GM19238 (cell line): ENCODE measurements around the gene ATP1A4.
A peak's percentile ranks its signal among the peaks of the same experiment; 100 is the strongest.

Source experiments
- DNase-seq: peaks from one replicate; pipeline ENCODE4 v3.0.0; 2011; ENCODE audit warnings: low spot score; ENCODE audit not compliant: insufficient read length

The ATP1A4 gene

DNA sequence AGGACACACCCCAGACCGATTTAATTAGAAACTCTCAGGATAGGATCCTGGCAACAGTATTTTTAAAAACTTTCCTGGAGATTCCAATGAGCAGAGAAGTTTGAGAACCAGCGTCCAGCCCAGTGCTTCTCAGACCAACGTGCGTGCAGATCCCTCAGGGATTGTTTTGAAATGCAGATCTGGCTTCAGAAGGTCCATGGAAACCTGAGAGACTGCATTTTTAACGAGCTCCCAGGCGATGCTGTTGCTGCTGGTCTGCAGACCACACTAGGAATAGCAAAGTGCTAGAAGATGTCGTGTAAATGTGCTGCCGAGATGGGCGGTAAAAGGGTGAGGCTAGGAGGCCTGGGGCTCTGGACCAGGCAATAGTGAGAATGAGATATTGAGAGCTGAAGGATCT lies 20.6 kb downstream of the ATP1A4 start:
- DNase-seq: no peak

DNA sequence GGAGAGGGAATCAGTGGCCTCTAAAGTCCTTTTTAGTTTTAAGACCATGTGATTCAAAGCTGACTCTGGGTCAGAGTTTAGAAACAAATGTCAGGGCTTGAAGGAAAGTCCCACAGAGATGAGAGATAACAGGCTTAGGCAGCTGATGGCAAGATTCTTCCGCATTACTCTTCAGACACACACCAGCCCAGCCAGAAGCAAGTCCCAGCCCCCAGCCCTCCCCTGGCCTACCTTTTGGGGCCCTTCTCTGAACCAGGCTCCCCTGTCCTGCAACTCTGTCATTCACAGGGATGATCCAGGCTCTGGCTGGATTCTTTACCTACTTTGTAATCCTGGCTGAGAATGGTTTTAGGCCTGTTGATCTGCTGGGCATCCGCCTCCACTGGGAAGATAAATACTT lies 25.8 kb downstream of the ATP1A4 start:
- no peak for DNase-seq

DNA sequence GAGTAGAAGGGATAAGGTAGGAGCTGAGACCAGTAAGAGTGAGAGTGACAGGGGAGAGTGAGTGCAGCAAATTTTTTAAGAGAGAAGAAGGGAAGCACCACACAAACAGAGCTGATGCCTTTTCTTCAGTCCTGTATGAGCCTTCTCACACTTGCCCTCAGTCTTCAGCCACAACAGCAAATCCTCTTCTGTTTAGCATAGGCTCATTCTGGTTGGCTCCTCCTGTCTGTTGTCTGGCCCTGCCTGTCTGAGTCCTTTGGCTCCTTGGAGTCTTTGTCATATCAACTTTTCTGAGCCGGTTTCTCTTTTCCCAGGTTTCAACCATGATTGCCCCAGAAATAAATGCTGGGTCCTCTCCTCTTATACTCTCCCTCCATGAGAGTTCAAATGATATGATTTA lies 26.3 kb downstream of the ATP1A4 start:
- no peak for DNase-seq

DNA sequence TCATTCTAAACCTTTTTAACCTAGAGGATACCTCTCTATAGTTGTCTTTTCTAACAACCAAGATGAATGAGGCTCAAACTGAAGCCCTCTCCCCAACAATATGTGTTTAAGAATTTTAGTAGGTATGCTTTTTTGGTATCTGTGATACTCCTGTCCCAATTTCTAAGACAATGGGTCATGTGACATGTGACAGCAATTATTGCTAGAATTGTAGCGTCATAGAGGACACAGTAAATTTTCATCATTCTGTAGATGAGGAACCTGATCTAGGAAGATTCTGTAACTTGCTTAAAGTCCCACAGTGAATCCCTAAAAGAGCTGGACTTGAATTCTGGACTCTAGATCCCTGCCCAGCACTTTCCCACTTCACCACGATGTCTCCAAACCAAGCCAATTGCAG lies 27.3 kb downstream of the ATP1A4 start:
- no peak for DNase-seq

DNA sequence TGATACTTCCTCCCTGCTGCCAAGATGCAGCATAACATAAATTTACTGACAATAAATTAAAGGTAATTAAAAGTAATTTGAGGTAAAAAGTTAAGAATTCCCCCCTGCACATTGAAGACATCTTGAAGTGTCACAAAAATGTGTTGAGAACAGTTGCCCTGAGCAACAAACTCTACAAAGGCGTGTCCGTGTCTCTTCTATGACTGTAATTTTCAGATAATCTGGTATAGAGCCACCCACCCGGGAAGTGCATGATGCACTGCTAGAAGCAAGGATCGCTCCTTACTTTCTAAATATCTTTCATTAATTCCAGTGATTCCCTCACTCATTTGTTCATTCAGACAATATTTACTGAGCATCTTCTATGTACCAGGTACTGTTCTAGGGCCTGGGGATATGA lies 27.9 kb downstream of the ATP1A4 start:
- no peak for DNase-seq

DNA sequence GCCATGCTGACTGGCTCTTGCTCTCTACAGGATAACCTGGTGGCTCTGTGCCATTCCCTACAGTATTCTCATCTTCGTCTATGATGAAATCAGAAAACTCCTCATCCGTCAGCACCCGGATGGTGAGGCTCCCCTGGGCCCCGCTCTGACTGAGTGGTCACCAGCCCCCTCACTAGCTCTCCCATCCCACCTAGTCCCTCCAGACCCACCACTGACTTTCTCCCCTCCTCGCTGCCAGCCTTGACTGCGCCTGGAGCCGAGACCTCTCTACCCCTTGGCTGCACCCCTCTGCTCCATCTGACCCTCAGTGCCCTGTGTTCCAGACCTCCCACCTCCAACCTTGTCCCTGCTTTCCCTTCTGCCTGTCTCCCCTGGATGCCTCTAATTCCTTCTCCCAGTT lies 34.8 kb downstream of the ATP1A4 start:
- DNase-seq: no peak

DNA sequence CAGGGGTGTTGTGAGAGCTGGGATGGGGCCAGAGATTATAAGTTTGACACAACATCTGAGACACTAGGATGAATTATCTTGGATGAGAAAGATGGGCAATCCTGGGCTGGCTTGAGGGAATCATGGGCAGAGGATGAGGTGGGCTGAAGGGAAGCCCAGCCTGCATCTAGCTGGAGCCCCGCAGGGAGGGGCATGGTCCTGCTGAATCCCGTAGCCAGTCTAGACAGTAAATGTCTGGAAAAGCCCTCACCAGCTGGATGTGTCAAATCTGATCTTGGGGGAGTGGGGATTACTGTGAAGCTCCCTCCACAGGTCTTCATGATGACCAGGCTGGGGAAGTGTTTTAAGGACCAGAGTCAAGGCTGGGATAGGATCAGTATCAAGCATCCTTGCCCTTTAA lies 35.3 kb downstream of the ATP1A4 start:
- no peak for DNase-seq

DNA sequence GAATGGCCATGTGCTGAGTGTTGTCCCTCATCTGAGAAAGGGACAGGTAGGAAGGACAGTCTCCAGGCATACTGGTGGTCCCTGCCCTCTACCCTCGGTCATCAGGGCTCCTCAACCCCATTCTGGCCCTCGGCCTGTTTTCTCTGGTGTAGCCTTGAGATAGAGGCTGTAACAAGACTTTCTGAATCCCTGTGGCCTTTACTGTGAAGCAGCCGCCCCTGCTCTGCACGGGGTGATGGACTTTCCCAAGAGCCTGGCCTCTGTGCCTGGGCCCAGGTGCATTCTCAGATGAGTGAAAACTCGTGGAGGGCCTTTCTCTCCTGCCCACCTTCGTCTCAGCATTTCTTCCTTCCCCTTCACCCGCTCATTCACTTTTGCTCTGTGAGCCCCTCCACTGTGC lies 36.0 kb downstream of the ATP1A4 start:
- DNase-seq: no peak

DNA sequence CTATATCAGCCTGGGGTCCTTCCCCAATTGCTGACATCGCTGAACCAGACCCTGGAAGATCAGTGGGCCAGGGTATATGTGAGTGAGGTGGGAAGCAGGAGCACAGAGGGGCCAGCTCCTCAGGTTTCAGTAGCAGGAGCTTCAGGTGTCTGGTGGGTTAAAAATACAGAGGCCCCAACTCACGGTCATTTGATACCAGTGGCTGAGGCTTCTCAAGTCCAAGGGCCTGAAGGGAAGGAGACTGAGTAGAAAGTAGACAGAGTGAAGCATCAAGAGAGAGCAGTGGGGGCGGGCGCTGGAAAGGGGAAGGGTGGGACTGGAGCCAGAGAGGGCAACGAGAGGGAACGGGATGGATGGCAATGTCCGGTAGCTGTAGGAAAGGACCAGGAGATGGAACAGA lies 36.9 kb downstream of the ATP1A4 start:
- no peak for DNase-seq

DNA sequence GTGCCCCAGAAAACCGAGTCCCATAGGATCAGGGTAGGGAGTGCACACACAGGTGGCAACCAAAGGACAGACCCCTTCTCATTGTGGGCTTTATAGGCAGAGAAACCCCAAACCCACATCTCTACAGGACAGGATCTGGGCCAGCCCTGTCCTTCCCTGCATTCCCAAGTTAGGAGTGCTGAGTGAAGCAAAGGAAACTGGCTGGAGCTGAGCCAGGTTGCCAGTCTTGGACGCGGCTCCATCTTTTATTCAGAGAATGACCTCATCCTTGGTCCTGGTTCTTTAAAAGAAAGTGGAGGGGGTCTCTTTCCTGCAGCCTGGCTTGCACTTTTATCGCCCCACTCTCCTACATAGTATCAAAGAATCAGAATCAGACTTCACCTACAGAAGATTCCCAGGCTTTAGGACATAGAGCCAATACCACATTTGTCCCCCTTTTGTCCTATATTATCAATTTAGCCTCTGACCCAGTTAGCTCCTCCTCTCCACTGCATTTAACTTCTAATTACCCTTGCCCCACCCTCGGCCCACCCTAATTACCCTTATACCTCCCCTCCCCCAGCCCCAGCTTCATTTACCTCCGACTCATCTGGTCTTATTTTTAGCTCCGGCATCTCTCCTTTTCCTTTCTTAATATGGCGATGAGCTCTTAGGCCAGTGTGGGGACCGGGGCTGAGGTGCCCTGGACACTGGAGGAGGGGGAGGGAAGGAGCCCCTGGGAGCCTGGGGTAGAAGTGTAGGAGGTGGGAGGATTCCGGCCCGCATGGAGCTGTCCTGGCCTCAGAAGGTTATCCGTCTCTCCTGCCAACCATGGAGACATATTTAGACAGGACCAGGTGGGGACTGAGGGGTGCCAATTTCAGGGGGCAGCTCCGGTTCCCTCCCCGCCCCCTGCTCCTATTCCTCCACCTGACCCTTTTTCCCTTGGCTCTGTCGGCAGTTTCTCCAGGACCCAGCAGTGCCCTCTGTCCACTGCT lies 38.5 kb downstream of the ATP1A4 start, which contains the start of gene CASQ1:
Gene CASQ1 (plus strand): TSS at position 927 of the 977 bp plus-strand sequence. CDS start 177 bp downstream, outside the sequence.
- DNase-seq: no peak

DNA sequence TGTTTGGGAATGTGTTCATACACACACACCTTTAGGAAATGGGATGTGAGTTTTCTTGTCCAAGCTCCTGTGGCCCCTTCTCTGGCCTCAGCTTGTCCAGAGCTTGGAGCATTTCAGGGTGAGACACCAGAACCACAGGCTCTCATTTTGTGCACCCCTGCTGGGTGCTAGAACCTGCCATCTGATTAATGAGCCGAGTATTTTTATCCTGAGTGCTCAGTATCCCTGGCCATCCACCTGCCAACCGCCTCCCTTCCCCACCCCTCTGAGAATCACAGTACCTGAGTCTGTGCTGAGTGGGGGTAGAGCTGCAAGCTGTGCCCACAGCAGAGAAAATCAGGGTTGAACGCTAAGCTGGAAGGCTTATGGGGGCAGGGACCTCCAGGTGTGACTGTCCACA lies 40.4 kb downstream of the ATP1A4 start:
- no peak for DNase-seq

DNA sequence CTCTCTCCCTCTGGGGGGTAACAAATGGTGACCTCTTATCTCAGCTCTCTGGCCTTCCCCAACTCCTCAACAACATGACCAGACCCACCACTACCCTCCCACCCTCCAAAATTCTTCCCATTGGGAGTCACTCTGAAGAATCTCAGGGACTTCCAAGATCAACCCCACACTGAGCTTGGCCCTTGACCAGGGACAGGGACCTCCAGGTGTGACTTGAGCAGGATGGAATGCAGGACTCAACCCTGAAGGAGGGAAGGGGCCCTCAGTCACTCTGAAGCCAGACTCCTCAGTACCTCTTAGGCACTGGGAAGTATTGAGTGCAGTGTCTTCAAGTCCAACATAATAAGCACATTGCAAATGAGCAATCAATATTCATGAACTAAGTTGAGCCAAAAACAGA lies 40.8 kb downstream of the ATP1A4 start:
- no peak for DNase-seq

DNA sequence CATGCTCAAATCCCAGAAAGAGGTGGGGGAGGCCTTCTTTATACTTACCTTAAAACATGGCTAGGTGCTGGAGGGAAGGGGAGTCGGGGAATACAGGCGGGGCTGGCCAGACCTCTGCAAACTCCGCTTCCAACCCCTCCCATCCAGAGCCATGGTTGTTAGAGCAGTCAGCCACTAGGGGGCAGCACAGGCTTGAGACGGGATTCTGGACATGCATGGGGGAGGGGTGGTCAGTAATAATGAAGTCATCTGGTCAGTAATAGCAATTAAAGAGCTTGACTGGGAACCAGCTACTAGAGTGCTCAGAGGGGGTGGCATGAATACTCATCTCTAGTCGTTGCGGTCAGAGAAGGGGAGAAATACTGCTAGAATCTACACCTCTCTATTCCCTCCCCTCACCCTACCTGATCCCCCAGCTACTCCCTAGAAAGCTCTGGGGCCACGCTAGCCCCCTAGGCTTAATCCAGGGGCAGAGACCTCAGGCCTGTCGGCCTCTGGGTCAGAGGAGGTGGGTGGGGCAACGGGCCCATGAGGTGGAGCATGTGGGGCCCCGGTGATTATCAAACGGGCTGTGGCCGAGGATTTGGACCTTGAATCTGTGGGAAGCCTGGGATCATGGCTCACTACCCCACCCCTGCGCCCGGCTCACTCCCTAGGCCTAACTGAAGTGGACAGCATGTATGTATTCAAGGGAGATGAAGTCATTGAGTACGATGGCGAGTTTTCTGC lies 41.9 kb downstream of the ATP1A4 start:
- peak; percentile 63 for DNase-seq

DNA sequence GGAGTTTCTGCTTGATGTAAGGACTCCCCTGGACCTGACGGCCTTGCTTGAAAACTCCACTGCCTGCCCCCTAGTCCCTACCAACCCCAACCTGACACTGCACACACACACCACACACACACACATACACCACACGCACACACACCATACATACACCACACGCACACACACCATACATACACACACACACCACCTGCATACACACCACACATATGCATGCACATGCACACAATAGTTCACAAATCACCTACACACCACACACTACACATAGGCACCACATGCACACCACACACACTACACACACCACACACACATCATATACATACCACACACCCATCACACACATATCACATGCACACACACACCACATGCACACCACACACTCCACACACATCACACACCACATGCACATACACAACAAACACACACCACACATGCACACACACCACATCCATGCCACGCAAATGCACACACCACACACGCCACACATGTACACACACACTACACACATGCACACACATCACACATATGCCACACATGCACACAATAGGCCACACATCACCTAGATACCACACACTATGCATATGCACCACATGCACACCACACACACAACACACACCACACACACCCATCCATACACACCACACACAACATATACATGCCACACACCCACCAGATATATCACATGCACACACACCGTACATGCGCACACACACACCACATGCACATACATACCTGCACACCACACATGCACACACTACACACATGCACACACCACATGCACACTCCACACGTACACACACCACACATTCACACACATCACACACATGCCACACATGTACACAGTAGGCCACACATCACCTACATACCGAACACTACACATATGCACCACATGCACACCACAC lies 42.7 kb downstream of the ATP1A4 start:
- no peak for DNase-seq

DNA sequence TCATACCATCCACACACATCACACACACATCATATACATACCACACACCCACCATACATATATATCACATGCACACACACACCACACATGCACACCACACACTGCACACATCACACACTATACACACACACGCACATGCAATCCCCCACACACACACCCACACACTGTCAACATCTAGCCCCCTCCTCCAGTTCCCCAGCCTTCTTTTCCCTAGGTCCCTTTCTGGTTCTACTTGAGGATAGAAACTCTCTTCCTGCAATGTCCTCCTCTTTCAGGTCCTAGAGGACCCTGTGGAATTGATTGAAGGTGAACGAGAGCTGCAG lies 43.3 kb downstream of the ATP1A4 start:
- no peak for DNase-seq

DNA sequence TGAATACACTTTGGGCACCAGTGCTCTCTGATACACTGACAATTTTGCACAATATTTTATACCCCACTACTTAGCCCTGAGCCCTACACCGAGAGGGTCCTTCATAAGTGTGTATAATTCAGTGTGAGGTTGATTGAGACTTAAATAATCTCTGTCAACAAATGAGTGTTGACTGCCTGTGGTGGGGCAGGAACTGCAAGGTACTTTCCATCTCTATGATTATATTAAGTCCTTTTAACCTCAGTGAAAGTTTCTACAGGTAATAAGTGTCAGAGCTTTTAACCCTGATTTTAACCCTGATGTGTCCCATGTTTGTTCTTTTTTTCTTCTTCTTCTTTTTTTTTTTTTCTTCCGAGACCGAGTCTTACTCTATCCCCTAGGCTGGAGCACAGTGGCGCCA lies 44.7 kb downstream of the ATP1A4 start:
- no peak for DNase-seq

DNA sequence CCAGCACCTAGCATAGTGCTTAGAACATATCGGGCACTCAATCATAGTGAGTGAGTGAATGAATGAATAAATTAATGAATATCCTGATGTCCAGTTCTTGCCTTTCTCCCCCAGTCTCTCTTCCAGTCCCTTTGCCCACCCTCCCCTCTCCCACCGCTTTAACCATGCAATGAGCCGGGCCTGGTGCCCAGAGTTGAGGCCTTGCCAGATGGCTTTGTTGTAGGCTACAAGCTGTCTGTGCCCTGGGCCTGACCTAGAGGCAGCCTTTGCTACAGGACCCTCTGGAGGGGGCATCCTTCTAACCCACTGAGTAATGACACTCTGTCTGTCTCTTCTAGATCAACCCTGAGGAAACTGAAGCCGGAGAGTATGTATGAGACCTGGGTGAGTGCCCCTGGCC lies 45.8 kb downstream of the ATP1A4 start:
- no peak for DNase-seq

DNA sequence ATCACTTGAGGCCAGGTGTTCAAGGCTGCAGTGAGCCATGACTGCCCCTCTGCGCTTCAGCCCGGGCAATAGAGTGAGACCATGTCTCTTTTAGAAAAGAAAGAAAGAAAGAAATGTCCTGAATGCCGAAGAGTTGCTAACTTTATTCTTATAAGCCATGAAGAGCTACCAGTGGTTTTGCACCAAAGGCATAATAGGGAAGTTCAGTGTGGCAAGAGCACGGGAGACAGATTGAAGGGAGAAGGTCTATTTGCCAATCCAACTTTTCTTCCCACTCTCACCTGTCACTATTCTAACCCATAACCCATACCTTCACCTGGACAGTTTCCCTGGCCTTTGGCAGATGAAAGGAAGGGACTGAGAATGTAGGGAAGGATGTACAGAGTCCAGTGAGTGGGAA lies 49.4 kb downstream of the ATP1A4 start:
- DNase-seq: no peak

DNA sequence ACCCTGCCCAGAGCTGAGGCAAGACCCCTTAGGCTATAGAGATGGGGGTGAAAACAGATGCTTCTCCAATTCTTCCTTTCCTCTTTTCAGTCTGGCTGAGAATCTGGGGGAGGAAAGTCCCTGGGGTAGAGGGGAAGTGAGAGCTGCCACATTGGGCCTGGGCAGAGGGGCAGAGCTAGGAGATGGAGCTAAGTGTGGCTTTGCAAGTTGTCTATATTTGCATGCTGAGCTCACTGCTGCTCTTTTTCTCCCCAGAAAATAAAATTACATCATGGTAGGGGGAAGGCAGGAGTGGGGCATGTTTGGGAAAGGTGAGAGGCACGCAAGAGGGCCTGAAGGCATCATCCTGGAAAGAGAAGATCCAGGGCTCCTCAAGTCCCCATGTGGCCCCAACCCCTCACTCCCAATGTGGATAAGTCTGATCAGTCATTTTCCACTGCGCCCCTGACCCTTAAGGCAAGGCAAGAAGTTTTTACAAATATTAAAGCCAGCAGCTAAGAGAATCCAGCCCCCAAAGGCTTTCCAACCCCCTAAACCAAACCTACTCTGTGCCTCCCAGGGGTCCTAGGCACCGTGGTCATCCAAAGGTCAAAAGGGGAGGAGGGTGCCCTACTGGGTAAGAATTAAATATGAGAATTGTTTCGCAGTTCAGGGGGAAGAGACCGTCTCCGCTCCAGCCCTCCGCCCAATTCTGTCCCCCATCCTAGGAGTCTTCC lies 53.3 kb downstream of the ATP1A4 start:
- peak; percentile 65 for DNase-seq

DNA sequence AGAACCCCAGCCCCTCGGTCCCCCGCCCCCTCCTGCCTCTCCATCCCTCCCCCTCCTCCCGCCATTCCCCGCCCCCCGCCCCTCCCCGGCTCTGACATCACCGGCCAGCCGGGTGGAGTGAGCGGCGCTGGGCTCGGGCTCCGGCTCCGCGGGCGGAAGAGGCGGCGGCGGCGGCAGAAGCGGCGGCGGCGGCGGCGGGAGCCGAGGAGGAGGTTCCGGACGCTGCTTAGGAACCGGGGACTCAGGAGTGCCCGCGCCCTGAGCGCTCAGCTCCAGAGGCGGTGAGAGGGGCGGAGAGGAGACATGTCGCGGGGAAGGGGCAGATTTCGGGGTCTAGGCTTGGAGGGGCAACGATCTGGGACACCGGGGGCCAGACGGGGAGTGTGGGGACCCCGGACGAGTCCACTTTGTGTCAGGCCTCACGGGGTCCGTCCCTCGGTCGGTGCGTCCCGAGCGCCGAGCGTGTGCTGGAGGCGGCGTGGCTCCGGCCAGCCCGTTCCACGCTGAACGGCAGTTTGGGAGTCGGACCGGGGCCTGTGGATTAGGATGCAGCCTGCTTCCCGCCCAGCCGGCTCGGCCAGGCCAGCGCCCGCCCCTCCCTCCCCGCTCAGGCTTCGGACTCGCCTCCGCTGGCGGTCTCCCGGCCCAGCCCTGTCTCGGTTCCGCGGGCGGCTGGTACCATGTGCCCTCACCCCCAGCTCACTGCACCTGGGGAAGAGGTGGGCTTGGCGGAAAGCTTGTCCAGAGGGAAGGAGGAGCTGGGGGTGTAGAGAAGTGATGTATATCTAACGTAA lies 54.0 kb downstream of the ATP1A4 start, which contains the start of gene PEA15:
Gene PEA15 (plus strand): TSS at position 143 of the 794 bp plus-strand sequence. CDS start 6,161 bp downstream, outside the sequence.
- peak; percentile 79 for DNase-seq
